HG02798 (cell line): ENCODE data around the gene SRRM3.
"Not testable (repeated sequence)": the region's sequence is repeated elsewhere in the genome, so short reads cannot be mapped to it uniquely, and the experiment has no call there.

Source experiments
- ATAC-seq: cut with Tn5 transposase; IDR thresholded peaks from one replicate; pipeline ENCODE4 v1.9.1; 2021; ENCODE audit warnings: mild to moderate bottlenecking; ENCODE audit not compliant: unreplicated experiment, poor library complexity

Gene SRRM3, protein sequence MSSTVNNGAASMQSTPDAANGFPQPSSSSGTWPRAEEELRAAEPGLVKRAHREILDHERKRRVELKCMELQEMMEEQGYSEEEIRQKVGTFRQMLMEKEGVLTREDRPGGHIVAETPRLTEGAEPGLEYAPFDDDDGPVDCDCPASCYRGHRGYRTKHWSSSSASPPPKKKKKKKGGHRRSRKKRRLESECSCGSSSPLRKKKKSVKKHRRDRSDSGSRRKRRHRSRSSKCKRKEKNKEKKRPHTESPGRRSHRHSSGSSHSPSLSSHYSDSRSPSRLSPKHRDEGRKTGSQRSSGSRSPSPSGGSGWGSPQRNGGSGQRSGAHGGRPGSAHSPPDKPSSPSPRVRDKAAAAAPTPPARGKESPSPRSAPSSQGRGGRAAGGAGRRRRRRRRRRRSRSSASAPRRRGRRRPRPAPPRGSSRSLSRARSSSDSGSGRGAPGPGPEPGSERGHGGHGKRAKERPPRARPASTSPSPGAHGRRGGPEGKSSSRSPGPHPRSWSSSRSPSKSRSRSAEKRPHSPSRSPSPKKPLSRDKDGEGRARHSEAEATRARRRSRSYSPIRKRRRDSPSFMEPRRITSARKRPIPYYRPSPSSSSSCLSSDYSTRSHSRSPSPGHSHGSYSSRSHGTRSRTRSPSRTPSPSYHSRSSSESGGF

GRCh38 chr7:76201732-76202665, at the start of gene SRRM3:
SRRM3 (plus strand) TSS chr7:76201896; CDS start chr7:76235067, 33,171 bp downstream.
- peak; percentile 76 for ATAC-seq

DNA sequence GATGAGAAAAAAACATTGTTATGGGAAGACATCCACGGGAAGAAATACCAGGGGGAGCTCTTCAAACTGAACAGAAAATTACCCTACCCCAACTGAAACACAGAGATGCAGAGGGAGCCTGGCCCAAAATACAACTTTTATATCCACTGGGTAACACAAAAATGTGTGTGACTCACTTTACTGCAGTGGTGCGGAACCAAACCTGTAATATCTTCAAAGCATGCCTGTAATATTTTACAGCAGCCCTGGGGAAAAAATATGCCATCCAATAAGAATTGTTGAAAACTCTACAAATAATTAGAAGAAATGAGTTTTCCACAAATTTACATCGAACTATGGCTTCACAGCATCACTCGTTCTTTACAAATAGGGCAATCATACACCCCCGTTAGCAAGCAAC, 49.8 kb upstream of the SRRM3 start:
- ATAC-seq = no peak

GRCh38 chr7:76153571-76154230, 48.0 kb upstream of the SRRM3 start:
- not testable (repeated sequence) for ATAC-seq

DNA sequence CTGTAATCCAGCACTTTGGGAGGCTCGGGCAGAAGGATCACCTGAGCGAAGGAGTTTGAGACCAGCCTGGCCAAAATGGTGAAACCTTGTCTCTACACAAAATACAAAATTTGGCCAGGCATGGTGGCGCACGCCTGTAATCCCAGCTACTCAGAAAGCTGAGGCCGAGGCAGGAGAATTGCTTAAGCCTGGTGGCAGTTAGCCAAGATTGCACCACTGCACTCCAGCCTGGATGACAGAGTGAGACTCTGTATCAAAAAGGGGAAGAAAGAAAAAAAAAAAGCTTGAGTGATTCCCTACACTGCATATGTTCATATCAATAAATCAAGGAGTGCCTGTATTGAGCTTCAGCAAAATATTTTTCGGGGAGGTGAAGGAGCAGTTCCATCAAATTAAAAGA, 45.8 kb upstream of the SRRM3 start:
- no peak for ATAC-seq

DNA sequence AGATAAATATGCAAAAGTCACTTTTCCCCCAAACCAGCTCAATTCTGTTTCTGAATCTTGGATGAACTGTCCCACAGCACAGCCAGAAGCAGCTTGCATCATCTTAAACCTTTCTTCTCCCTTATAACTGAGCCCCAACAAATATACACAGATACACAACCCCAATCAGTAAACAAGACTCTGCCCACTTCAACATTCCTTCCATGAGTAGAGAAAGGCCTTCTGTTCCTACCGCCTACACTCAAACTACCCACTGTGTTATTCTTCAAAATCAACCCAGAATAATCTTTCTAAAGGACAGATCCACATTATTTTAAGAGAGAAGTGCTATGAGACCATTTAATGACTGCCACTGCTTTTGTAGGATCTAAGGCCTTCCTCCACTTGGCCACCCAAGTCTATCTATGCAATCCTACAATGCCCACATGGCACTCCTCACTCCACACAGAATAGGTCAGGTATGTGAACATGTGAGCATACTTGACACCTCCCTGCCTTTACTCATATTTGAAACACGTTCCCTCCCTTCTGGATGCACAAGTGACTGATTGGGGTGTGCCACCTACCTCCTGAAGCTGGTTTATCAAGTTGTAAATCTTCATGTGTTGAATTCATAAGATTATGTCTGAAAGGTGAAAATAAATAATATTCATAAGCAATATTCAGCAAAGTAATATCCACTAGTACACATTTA, 44.6 kb upstream of the SRRM3 start:
- ATAC-seq = not testable (repeated sequence)

GRCh38 chr7:76158416-76158815, 43.3 kb upstream of the SRRM3 start:
- not testable (repeated sequence) for ATAC-seq

DNA sequence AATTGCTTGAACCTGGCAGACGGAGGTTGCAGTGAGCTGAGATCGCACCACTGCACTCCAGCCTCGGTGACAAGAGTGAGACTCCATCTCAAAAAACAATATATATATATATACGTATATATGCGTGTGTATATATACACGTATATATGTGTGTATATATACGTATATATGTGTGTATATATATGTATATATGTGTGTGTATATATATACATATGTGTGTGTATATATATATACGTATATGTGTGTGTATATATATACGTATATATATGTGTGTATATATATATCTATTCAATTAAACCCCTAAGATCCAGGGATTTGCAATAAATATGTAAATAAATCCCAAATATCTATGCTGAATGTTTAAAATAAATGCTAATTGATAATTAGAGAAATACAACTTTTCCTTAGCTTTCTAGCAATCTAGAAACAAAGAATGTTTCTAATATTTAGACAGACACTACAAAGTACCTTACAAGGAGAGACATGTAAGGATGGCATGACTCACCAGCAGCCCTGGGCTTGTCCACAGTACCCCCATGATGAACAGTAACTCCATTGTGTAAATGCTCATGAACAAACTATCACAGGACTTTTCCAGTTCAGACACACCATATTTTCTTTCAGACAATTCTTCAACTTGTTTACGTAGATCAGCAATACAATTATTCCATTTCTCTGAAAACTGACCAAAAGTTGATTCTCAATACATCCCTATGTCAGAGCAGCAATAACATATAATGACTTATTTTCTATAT, 39.1 kb upstream of the SRRM3 start:
- not testable (repeated sequence) for ATAC-seq

DNA sequence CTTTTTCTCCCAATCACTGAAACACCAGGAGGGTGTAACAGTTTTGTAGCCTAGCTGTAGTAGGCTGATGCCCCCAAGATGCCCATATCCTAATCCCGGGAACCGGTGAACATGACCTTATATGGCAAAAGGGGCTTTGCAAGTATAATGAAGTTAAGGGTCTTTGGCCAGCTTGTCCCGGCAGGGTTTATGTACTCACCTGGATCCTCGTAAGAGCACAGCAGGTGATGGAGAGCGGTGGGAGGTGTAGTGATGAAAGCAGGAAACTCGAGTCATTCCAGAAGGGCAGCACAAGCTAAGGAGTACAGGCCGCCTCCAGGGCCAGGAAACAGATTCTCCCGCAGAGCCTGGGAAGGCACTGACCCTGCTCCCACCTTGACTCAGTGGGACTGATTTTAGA, 37.9 kb upstream of the SRRM3 start:
- not testable (repeated sequence) for ATAC-seq

- ATAC-seq = no peak
These were observed 36.4 kb upstream of the SRRM3 start for GRCh38 chr7:76165106-76165972.

GRCh38 chr7:76165973-76166403, 35.7 kb upstream of the SRRM3 start:
- no peak for ATAC-seq

DNA sequence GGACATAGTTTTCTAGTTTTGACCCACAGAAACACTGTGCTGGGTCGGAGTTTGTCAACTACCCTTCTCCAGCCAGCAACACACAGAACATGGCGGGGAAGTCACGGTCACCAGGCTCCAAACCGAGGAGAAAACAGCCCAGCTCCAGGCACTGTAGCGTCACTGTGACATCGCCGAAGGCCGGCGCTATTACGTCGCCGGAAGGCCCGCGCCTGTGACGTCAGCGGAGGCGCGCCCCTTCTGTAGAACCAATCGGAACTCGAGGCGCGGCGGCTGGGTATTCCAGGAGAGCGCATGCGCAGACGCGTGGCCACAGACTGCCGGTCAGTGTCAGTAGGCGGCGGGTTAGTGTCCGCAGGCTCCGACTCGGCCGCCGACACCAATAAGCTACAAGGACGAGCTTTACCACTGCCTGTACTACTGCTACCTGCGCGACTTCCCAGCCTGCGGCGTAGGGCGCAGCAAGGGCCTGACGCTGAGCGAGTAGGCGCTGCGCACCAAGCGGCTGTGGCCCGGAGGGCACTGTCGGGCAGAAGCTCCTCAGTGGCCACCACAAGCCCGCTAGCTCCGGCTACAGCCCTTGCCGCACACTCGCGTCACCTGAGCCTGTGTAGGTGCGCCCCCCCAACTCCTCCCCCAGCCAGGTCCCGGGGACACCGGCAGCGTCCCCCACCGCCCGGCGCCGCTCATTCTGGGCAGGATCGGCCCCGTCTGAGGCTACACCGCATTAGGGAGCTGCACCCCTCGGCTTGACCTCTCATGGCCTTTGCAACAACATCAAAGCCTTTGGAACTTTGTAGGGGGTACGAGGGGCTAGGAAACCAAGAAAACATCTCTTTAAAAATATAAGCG, 35.1 kb upstream of the SRRM3 start:
- ATAC-seq = peak; percentile 90

GRCh38 chr7:76173566-76174205, 28.0 kb upstream of the SRRM3 start:
- ATAC-seq = no peak

DNA sequence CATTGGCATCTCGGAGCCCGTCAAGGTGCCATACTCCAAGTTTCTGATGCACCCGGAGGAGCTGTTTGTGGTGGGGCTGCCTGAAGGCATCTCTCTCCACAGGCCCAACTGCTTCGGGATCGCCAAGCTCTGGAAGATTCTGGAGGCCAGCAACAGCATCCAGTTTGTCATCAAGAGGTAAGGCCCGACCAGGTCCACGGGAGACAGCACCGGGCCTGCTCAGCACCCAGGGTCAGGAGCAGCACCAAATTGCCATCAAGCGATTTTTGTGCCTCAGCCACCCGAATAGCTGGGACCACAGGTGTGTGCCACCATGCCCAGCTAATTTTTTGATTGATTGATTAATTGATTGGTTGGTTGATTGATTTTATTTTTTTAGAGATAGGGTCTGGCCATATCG, 24.7 kb upstream of the SRRM3 start:
- ATAC-seq = not testable (repeated sequence)

GRCh38 chr7:76179686-76180085, 22.0 kb upstream of the SRRM3 start:
- ATAC-seq = no peak

DNA sequence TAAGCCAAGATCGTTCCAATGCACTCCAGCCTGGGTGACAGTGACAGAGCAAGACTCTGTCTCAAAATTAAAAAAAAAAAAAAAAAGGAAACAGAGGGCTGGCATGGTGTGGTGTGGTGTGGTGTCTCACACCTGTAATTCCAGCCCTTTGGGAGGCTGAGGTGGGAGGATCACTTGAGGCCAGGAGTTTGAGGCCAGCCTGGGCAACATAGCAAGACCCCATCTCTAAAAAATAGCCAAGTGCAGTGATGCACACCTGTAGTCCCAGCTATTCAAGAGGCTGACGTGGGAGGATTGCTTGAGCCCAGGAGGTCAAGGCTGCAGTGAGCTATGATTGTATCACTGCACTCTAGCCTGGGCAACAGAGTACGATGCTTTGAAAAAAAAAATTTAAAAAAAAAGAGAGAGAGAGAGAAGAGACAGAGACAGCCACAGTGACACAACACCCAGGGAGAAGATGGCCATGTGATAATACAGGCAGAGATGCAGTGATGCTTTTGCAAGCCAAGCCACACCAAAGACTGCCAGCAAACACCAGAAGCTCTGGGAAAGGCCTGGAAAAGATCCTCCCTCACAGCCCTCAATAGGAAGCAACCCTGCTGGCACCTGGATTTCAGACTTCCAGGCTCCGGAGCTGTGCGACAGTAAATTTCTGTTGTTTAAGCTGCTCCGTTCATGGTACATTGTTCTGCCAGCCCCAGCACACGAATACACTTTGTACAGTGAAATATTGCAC, 19.3 kb upstream of the SRRM3 start:
- no peak for ATAC-seq
